GM12878 (cell line): ENCODE measurements around the gene GTF2H1.

Experiments used
- ATF7 ChIP-seq: fragments of 450-650 bp; IDR thresholded peaks from 2 replicates; pipeline ENCODE4 v1.6.1; 2016; ENCODE audit warnings: low read depth, mild to moderate bottlenecking
- JUND ChIP-seq: IDR thresholded peaks from 2 replicates; pipeline ENCODE4 v1.6.1; 2012; ENCODE audit warnings: low read depth, mild to moderate bottlenecking, low read length, improper control_type of control experiment, moderate library complexity
- NR2C2 ChIP-seq: IDR thresholded peaks from 2 replicates; pipeline ENCODE4 v1.6.1; 2011; ENCODE audit warnings: borderline replicate concordance, low read depth; ENCODE audit not compliant: control insufficient read depth, insufficient read length
- ZNF274 ChIP-seq: IDR thresholded peaks from one replicate; pipeline ENCODE4 v1.8.0; 2011; ENCODE audit not compliant: insufficient read length, insufficient read depth
- TF ChIP-seq, protein P1 (sequence below), 3 experiments: IDR thresholded peaks in 2 of 3; conservative IDR thresholded peaks in 1 of 3; 2 replicates each; pipeline ENCODE4 v1.5.1; 2011; ENCODE audit warnings: low read depth in 3 of 3, low read length in 3 of 3, mild to moderate bottlenecking in 3 of 3, control low read depth in 2 of 3, moderate library complexity in 2 of 3, inconsistent platforms in 1 of 3, mixed read lengths in 1 of 3; ENCODE audit not compliant: control insufficient read depth in 2 of 3, insufficient read depth in 1 of 3; ENCODE audit errors: extremely low read depth in 1 of 3

DNA sequence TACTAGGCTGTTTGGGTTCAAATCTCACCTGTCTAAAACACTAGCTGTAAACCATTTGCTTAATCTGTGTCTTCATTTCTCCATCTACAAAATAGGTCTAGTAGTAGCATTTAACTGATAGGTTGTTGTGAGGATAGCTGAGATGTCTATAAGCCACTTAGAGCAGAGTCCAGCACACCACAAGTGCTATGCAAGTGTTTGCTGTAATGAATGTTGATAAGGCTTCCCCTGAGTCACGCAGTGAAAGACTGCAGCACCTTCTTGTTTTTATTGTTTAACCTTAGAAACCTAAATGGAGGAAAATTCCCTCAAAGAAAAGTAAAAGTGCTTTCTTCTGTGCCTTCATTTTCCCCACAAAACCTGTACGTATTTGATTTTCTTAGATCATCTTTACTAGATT is 48.9 kb downstream of the GTF2H1 start:
- TF ChIP-seq ZNF274 = no peak
- TF ChIP-seq JUND = no peak
- TF ChIP-seq, protein P1, sequence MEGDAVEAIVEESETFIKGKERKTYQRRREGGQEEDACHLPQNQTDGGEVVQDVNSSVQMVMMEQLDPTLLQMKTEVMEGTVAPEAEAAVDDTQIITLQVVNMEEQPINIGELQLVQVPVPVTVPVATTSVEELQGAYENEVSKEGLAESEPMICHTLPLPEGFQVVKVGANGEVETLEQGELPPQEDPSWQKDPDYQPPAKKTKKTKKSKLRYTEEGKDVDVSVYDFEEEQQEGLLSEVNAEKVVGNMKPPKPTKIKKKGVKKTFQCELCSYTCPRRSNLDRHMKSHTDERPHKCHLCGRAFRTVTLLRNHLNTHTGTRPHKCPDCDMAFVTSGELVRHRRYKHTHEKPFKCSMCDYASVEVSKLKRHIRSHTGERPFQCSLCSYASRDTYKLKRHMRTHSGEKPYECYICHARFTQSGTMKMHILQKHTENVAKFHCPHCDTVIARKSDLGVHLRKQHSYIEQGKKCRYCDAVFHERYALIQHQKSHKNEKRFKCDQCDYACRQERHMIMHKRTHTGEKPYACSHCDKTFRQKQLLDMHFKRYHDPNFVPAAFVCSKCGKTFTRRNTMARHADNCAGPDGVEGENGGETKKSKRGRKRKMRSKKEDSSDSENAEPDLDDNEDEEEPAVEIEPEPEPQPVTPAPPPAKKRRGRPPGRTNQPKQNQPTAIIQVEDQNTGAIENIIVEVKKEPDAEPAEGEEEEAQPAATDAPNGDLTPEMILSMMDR (IDR thresholded peaks at IDR 0.05 in 2 of 3, conservative IDR thresholded peaks at IDR 0.05 in 1 of 3; ENCODE audit: control insufficient read depth in 2 of 3, extremely low read depth in 1 of 3, insufficient read depth in 1 of 3, low read depth in 3 of 3, low read length in 3 of 3) = no peak
- no peak for TF ChIP-seq NR2C2
- no peak for TF ChIP-seq ATF7
